CD14-positive monocyte (primary cell): Measurements from ENCODE around the gene TP73. TPM values are rescaled to one million over a fixed set of nuclear protein-coding genes. Genes with fewer than 3 reads are reported as not detected.

ENCODE experiments used
- DNase-seq, 3 donors: peaks; one replicate each; pipeline ENCODE4 v3.0.0-alpha.2; 2011 to 2022
- H2AFZ ChIP-seq: 2 replicates; pipeline ENCODE4 v1.6.0; 2012; ENCODE audit warnings: mild to moderate bottlenecking, low read depth, low read length, inconsistent platforms; ENCODE audit not compliant: insufficient read depth, poor library complexity, severe bottlenecking
- H3K27ac ChIP-seq, 2 donors: 1 replicate in 1 of 2; 2 replicates in 1 of 2; pipeline ENCODE4 v1.5.1; 2012 to 2013; ENCODE audit warnings: low read length in 2 of 2, control low read depth in 1 of 2, inconsistent platforms in 1 of 2, low read depth in 1 of 2, mild to moderate bottlenecking in 1 of 2
- H3K27me3 ChIP-seq, 2 donors: one replicate each; pipeline versions ENCODE4 v1.6.0 to v1.6.1; 2011 to 2013; ENCODE audit warnings: low read length in 2 of 2; ENCODE audit not compliant: control insufficient read depth in 2 of 2, insufficient read depth in 2 of 2
- H3K36me3 ChIP-seq, 2 donors: replicated peaks in 1 of 2; 1 replicate in 1 of 2; 2 replicates in 1 of 2; pipeline versions ENCODE4 v1.5.1 to v1.6.1; 2012 to 2013; ENCODE audit warnings: low read length in 2 of 2, control low read depth in 1 of 2, inconsistent platforms in 1 of 2, mild to moderate bottlenecking in 1 of 2; ENCODE audit not compliant: insufficient read depth in 2 of 2, control insufficient read depth in 1 of 2
- H3K4me1 ChIP-seq, 2 donors: 1 replicate in 1 of 2; 2 replicates in 1 of 2; pipeline versions ENCODE4 v1.5.1 to v1.6.1; 2012 to 2013; ENCODE audit warnings: low read length in 2 of 2, control low read depth in 1 of 2, inconsistent platforms in 1 of 2, mild to moderate bottlenecking in 1 of 2, moderate library complexity in 1 of 2; ENCODE audit not compliant: insufficient read depth in 2 of 2, control insufficient read depth in 1 of 2
- H3K4me2 ChIP-seq: replicated peaks from 2 replicates; pipeline ENCODE3; 2012; ENCODE audit warnings: low read length, moderate library complexity, mild to moderate bottlenecking; ENCODE audit not compliant: poor library complexity, severe bottlenecking; ENCODE audit errors: extremely low read depth
- H3K4me3 ChIP-seq, 3 experiments: fragments of 200-600 bp in 1 of 3; sonication (generic) in 1 of 3; replicated peaks in 1 of 3; 1 replicate in 2 of 3; 2 replicates in 1 of 3; pipeline ENCODE4 v1.5.1; 2011 to 2013; ENCODE audit warnings: low read length in 3 of 3, mild to moderate bottlenecking in 3 of 3, control low read depth in 2 of 3, low read depth in 2 of 3, inconsistent platforms in 1 of 3, moderate library complexity in 1 of 3
- H3K79me2 ChIP-seq: 2 replicates; pipeline ENCODE4 v1.6.0; 2012; ENCODE audit warnings: mild to moderate bottlenecking, control low read depth, inconsistent platforms, low read length, moderate library complexity; ENCODE audit not compliant: insufficient read depth
- H3K9ac ChIP-seq: 2 replicates; pipeline ENCODE4 v1.6.0; 2017; ENCODE audit warnings: low read length, mild to moderate bottlenecking; ENCODE audit not compliant: insufficient read depth, poor library complexity, severe bottlenecking
- H3K9me3 ChIP-seq, 2 donors: replicated peaks in 1 of 2; 1 replicate in 1 of 2; 2 replicates in 1 of 2; pipeline versions ENCODE4 v1.5.1 to v1.6.1; 2012 to 2013; ENCODE audit warnings: low read length in 2 of 2, control low read depth in 1 of 2; ENCODE audit not compliant: control insufficient read depth in 1 of 2, insufficient read depth in 1 of 2
- H4K20me1 ChIP-seq: 2 replicates; pipeline ENCODE4 v1.6.0; 2012; ENCODE audit warnings: mild to moderate bottlenecking, low read length, control low read depth, moderate library complexity; ENCODE audit not compliant: insufficient read depth
- H3K27ac Mint-ChIP-seq, 7 donors: one replicate each; pipeline ENCODE4 v1.8.0; 2020; ENCODE audit warnings: mild to moderate bottlenecking in 7 of 7, mixed read lengths in 7 of 7, moderate library complexity in 6 of 7, inconsistent platforms in 2 of 7
- H3K27me3 Mint-ChIP-seq, 3 donors: one replicate each; pipeline ENCODE4 v1.8.0; 2021 to 2022; ENCODE audit warnings: low read depth in 3 of 3, mild to moderate bottlenecking in 3 of 3, mixed read lengths in 3 of 3, moderate library complexity in 3 of 3, inconsistent platforms in 1 of 3
- H3K36me3 Mint-ChIP-seq, 2 donors: one replicate each; pipeline ENCODE4 v1.8.0; 2020; ENCODE audit warnings: mixed read lengths in 2 of 2, inconsistent platforms in 1 of 2, mild to moderate bottlenecking in 1 of 2
- H3K4me1 Mint-ChIP-seq: one replicate; pipeline ENCODE4 v1.8.0; 2020; ENCODE audit warnings: mild to moderate bottlenecking, mixed read lengths
- H3K4me3 Mint-ChIP-seq, 2 donors: one replicate each; pipeline ENCODE4 v1.8.0; 2020; ENCODE audit warnings: mild to moderate bottlenecking in 2 of 2, mixed read lengths in 2 of 2, moderate library complexity in 1 of 2
- H3K9me3 Mint-ChIP-seq, 7 donors: one replicate each; pipeline ENCODE4 v1.8.0; 2020 to 2022; ENCODE audit warnings: mixed read lengths in 7 of 7, mild to moderate bottlenecking in 6 of 7, moderate library complexity in 6 of 7, inconsistent platforms in 2 of 7
- WGBS: methylation state at CpG from one replicate; pipeline ENCODE4 v1.1.5; 2013; ENCODE audit warnings: missing lambda C conversion rate; ENCODE audit not compliant: insufficient coverage; 5-methylcytosine and 5-hydroxymethylcytosine counted together
- intact Hi-C, 2 donors: fragments of 100-400 bp; cut with micrococcal nuclease; formaldehyde crosslinking; loops; one replicate each; pipeline versions ENCODE4 v1.15.0 to v1.15.1; 2023
- polyA plus RNA-seq, 3 donors: library from polyadenylated mRNA; depleted of rRNA in 1 of 3; unstranded in 2 of 3; stranded (reverse) in 1 of 3; fragments of 300-500 nt in 2 of 3; fragments of >200 nt in 1 of 3; fragmentation: Illumina TruSeq in 2 of 3; gene quantifications; 1 replicate in 2 of 3; 2 replicates in 1 of 3; pipeline ENCODE4 v1.2.3, GENCODE V29; 2012 to 2021
- TF ChIP-seq, protein P1 (sequence below): fragments of 200-600 bp; IDR thresholded peaks from one replicate; pipeline ENCODE4 v1.8.0; 2022; ENCODE audit warnings: antibody characterized with exemption, mild to moderate bottlenecking

The TP73 gene
- polyA plus RNA-seq, 3 donors: 0.21 to 0.42 TPM; not detected in 1

DNA sequence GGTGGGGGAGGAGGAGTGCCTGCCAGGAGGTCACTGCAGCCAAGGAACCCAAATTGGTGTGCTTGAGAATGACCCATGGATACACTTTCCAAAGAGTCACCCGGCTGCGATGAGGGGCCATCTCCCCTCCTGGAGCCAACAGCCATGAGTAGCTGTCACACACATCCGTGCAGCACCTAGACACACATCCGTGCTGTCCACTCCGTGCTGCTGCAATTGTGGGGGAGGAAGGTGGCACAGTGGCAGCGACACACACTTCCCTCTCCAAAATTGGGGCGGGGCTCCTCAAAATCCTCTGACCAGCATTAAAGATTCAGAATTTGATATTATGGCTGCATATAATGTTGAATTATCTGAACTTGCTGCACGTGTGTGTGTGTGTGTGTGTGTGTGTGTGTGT is 15.8 kb downstream of the TP73 start:
- Histone ChIP-seq H3K9ac (no peak overlapping the region), H3K4me1 (peaks cover 37 to 57% of the 10 kb centered on the region in 2 donors), H3K27me3 (peaks cover 0 to 2% of the 10 kb centered on the region in 2 donors), H3K4me3 (no peak overlapping the region), H2AFZ (no peak overlapping the region), H4K20me1 (no peaks in the 10 kb centered on the region), H3K79me2 (no peaks in the 10 kb centered on the region), H3K27ac (peak overlapping the region in 1 of 2 donors; percentile 5), H3K36me3 (no peaks in the 10 kb centered on the region), H3K9me3 (no peaks in the 10 kb centered on the region), H3K4me2 (peak overlapping the region; percentile 4)
- Mint-ChIP-seq H3K27ac (peak overlapping the region in 6 of 7 donors; percentile 59 to 84 (median 71)), H3K36me3 (peaks cover 0 to 2% of the 10 kb centered on the region in 2 donors), H3K4me3 (no peak overlapping the region), H3K9me3 (no peaks in the 10 kb centered on the region), H3K4me1 (peaks cover 38% of the 10 kb centered on the region), H3K27me3 (peaks cover 0 to 19% (median 5%) of the 10 kb centered on the region in 3 donors)
- WGBS: 64% methylated on average over 1 of the region's 8 CpGs
- intact Hi-C loops: no loop called here
- DNase-seq: no peak
- TF ChIP-seq, protein P1, sequence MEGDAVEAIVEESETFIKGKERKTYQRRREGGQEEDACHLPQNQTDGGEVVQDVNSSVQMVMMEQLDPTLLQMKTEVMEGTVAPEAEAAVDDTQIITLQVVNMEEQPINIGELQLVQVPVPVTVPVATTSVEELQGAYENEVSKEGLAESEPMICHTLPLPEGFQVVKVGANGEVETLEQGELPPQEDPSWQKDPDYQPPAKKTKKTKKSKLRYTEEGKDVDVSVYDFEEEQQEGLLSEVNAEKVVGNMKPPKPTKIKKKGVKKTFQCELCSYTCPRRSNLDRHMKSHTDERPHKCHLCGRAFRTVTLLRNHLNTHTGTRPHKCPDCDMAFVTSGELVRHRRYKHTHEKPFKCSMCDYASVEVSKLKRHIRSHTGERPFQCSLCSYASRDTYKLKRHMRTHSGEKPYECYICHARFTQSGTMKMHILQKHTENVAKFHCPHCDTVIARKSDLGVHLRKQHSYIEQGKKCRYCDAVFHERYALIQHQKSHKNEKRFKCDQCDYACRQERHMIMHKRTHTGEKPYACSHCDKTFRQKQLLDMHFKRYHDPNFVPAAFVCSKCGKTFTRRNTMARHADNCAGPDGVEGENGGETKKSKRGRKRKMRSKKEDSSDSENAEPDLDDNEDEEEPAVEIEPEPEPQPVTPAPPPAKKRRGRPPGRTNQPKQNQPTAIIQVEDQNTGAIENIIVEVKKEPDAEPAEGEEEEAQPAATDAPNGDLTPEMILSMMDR: no peak

DNA sequence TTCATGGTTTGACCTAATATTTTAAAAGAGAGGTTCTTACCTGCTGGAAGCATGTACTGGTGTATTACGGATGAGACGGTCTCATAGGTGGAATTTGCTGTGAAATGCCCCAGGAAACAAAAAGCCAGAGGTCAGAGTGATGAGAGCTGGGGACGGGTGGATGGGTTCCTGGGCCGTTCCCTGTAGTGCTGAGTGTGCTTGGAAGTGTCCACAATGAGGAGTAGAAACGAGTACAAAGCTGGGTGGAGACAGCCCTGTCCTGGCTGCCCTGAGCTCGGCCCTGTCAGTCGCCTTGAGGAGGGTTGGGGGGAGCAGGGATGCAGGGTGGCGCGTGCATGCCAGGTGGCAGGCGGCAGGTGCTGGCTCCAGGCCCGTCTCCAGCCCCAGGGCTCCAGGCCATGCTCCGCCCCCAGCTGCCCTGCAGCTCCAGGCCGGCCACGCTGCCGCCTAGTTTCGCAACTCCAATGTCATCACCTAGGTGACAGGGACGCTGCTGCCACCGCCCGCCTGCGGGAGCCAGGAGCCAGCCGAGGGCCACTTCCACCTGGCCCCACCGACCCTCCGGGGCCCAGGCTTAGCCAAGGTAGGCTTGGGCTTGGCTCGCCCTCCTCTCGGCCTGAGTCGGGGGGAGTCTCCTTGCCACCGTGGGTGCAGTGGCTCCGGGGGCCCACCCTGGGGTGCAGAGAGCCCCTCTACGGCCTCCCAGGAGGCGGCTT is 16.4 kb downstream of the TP73 start:
- Mint-ChIP-seq H3K36me3 (peaks cover 0 to 5% of the 10 kb centered on the region in 2 donors), H3K9me3 (no peaks in the 10 kb centered on the region), H3K4me1 (peaks cover 43% of the 10 kb centered on the region), H3K4me3 (peak overlapping the region in 1 of 2 donors; percentile 62), H3K27ac (peak overlapping the region in 6 of 7 donors; percentile 59 to 84 (median 71)), H3K27me3 (peaks cover 0 to 15% (median 5%) of the 10 kb centered on the region in 3 donors)
- TF ChIP-seq, protein P1: no peak
- H3K9me3 ChIP-seq: no peaks in the 10 kb centered on the region
- H4K20me1 ChIP-seq: no peaks in the 10 kb centered on the region
- H3K4me3 ChIP-seq: peak overlapping the region in 1 of 3 experiments; percentile 30
- WGBS: 27% methylated on average over 30 of the region's 30 CpGs
- no peak overlapping the region for H2AFZ ChIP-seq
- no peak overlapping the region for H3K9ac ChIP-seq
- H3K36me3 ChIP-seq: no peaks in the 10 kb centered on the region
- peak; percentile 73 to 79 (median 78) for DNase-seq
- no peaks in the 10 kb centered on the region for H3K79me2 ChIP-seq
- peaks cover 37 to 59% of the 10 kb centered on the region in 2 donors for H3K4me1 ChIP-seq
- H3K27ac ChIP-seq: no peak overlapping the region
- intact Hi-C loops: no loop called here
- peaks cover 0 to 2% of the 10 kb centered on the region in 2 donors for H3K27me3 ChIP-seq
- H3K4me2 ChIP-seq: peak overlapping the region; percentile 51
